Measurements from ENCODE around the gene ADAMTS2.
"Not testable (repeated sequence)": the region's sequence is repeated elsewhere in the genome, so short reads cannot be mapped to it uniquely, and the experiment has no call there.

ADAMTS2 gene

GRCh38 chr5:179294131-179294780 lies 51.0 kb downstream of the ADAMTS2 start:
- DNase-seq, result no peak

GRCh38 chr5:179292681-179293635 lies 52.3 kb downstream of the ADAMTS2 start:
- no peak for DNase-seq

- DNase-seq, result no peak
Observed at GRCh38 chr5:179292202-179292601, 53.1 kb downstream of the ADAMTS2 start.

GRCh38 chr5:179290681-179291540 lies 54.4 kb downstream of the ADAMTS2 start:
- no peak for DNase-seq

- DNase-seq, result no peak
Observed at GRCh38 chr5:179289756-179290385, 55.4 kb downstream of the ADAMTS2 start.

- DNase-seq, result no peak
Observed at GRCh38 chr5:179288809-179289185, 56.5 kb downstream of the ADAMTS2 start.

- DNase-seq, result no peak
Observed at GRCh38 chr5:179288101-179288808, 57.0 kb downstream of the ADAMTS2 start.

GRCh38 chr5:179287631-179288030 lies 57.6 kb downstream of the ADAMTS2 start:
- no peak for DNase-seq

GRCh38 chr5:179287071-179287470 lies 58.2 kb downstream of the ADAMTS2 start:
- DNase-seq, result no peak

- not testable (repeated sequence) for DNase-seq
Observed at GRCh38 chr5:179285776-179286162, 59.5 kb downstream of the ADAMTS2 start.

- no peak for DNase-seq
Observed at GRCh38 chr5:179284751-179285631, 60.3 kb downstream of the ADAMTS2 start.

- not testable (repeated sequence) for DNase-seq
Observed at GRCh38 chr5:179283908-179284307, 61.4 kb downstream of the ADAMTS2 start.

GRCh38 chr5:179281694-179282093 lies 63.6 kb downstream of the ADAMTS2 start:
- no peak for DNase-seq

- DNase-seq, result no peak
Observed at GRCh38 chr5:179280095-179280490, 65.2 kb downstream of the ADAMTS2 start.

GRCh38 chr5:179279347-179280094 lies 65.7 kb downstream of the ADAMTS2 start:
- no peak for DNase-seq

- no peak for DNase-seq
Observed at GRCh38 chr5:179278546-179278945, 66.7 kb downstream of the ADAMTS2 start.

GRCh38 chr5:179278119-179278518 lies 67.1 kb downstream of the ADAMTS2 start:
- DNase-seq, result no peak

- no peak for DNase-seq
Observed at GRCh38 chr5:179276838-179277395, 68.3 kb downstream of the ADAMTS2 start.

GRCh38 chr5:179275941-179276837 lies 69.1 kb downstream of the ADAMTS2 start:
- no peak for DNase-seq

Measured in NCI-H526 treated with DMSO at 0.1 percent for 48 hours (cell line).